ENCODE results near the gene TCTA.

The TCTA gene

GRCh38 chr3:49410066-49410845 is 2.0 kb upstream of the TCTA start:
- H3K9ac ChIP-seq (ENCODE audit: low read depth in 1 of 2, low read length in 2 of 2): peak overlapping the region; percentile 69 to 81

GRCh38 chr3:49410846-49411534 is 1.2 kb upstream of the TCTA start:
- Histone ChIP-seq H3K4me1 (ENCODE audit: control insufficient read depth in 1 of 2, insufficient read depth in 2 of 2, low read length in 2 of 2) (peaks cover 38 to 51% of the 10 kb centered on the region in 2 donors), H3K4me3 (ENCODE audit: low read depth in 1 of 2, low read length in 2 of 2) (peak overlapping the region; percentile 76 to 84), H3K9me3 (ENCODE audit: control insufficient read depth in 1 of 2, low read length in 2 of 2) (no peaks in the 10 kb centered on the region), H3K27ac (ENCODE audit: low read depth, low read length) (peak overlapping the region; percentile 98), H3K9ac (ENCODE audit: low read depth in 1 of 2, low read length in 2 of 2) (peak overlapping the region; percentile 69 to 81), H3K27me3 (ENCODE audit: control insufficient read depth in 1 of 2, insufficient read depth in 2 of 2, low read length in 2 of 2) (no peaks in the 10 kb centered on the region), H3K36me3 (ENCODE audit: control insufficient read depth in 1 of 2, insufficient read depth in 2 of 2, low read length in 2 of 2) (peaks cover 7 to 13% of the 10 kb centered on the region in 2 donors)

More at GRCh38 chr3:49410066-49410845, 2.0 kb upstream of the TCTA start:
- Histone ChIP-seq H3K27me3 (ENCODE audit: control insufficient read depth in 1 of 2, insufficient read depth in 2 of 2, low read length in 2 of 2) (no peaks in the 10 kb centered on the region), H3K9me3 (ENCODE audit: control insufficient read depth in 1 of 2, low read length in 2 of 2) (no peaks in the 10 kb centered on the region), H3K36me3 (ENCODE audit: control insufficient read depth in 1 of 2, insufficient read depth in 2 of 2, low read length in 2 of 2) (peaks cover 4 to 7% of the 10 kb centered on the region in 2 donors), H3K27ac (ENCODE audit: low read depth, low read length) (no peak overlapping the region), H3K4me3 (ENCODE audit: low read depth in 1 of 2, low read length in 2 of 2) (peak overlapping the region; percentile 76 to 84), H3K4me1 (ENCODE audit: control insufficient read depth in 1 of 2, insufficient read depth in 2 of 2, low read length in 2 of 2) (peaks cover 38 to 48% of the 10 kb centered on the region in 2 donors)

DNA sequence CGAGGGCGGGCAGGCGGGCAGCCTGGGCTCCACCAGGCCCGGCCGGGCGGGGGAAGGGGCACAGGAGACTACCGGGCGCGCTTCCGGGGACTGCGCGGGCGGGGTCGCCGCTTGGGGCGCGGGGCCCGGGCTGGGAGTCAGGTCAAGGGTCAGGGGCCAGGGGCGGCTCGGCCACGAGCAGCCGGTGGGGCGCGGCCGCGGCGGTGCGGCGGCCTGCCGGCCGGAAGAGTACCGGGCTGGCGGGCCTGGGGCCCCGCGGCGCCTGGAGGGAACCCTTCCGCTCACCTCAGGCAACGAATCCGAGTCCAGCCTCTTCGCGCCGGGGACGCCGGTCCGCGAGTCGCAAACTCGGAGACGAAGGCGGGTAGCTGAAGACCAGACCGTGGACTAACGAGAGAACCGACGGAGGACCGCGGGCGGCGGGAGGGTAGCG is 672 bp upstream of the TCTA start:
- H3K9ac ChIP-seq (ENCODE audit: low read depth in 1 of 2, low read length in 2 of 2): peak overlapping the region; percentile 69 to 81
- H3K27me3 ChIP-seq (ENCODE audit: control insufficient read depth in 1 of 2, insufficient read depth in 2 of 2, low read length in 2 of 2): no peaks in the 10 kb centered on the region
- H3K27ac ChIP-seq (ENCODE audit: low read depth, low read length): peak overlapping the region; percentile 98
- peaks cover 7 to 19% of the 10 kb centered on the region in 2 donors for H3K36me3 ChIP-seq (ENCODE audit: control insufficient read depth in 1 of 2, insufficient read depth in 2 of 2, low read length in 2 of 2)
- H3K4me3 ChIP-seq (ENCODE audit: low read depth in 1 of 2, low read length in 2 of 2): peak overlapping the region; percentile 76 to 84
- no peaks in the 10 kb centered on the region for H3K9me3 ChIP-seq (ENCODE audit: control insufficient read depth in 1 of 2, low read length in 2 of 2)
- H3K4me1 ChIP-seq (ENCODE audit: control insufficient read depth in 1 of 2, insufficient read depth in 2 of 2, low read length in 2 of 2): peaks cover 34 to 51% of the 10 kb centered on the region in 2 donors

DNA sequence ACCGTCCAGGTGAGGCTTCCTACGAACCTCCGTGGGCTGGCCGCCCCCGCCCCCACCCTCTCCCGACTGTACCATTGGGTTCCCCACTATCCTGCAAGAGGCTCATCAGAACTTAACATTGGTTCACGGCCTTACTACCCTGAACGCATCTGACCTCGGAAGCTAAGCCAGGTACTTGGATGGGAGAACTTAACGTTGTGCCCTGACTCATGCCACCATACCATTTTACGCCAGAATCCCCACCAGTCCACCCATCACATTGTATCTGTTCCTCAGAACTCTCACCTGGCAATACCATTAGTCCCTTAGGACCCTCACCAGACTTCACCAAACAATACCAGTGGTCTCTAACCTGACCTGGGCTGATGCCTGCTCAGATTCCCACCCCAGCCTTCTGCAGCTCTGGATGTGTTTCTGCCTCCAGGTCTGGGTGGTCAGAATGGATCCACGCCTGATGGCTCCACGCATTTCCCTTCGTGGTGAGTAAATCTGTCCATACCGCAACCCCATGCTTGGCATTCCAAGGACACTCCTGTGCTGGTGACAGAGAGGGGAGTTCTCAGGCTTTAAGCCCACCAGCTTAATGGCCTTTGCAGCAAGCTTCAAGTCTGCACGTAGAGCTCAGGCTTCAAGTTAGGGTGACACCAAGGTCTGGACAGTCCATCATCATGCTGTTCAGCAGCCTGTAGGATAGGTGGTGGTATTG is 562 bp downstream of the TCTA start:
- peaks cover 7 to 27% of the 10 kb centered on the region in 2 donors for H3K36me3 ChIP-seq (ENCODE audit: control insufficient read depth in 1 of 2, insufficient read depth in 2 of 2, low read length in 2 of 2)
- peaks cover 32 to 48% of the 10 kb centered on the region in 2 donors for H3K4me1 ChIP-seq (ENCODE audit: control insufficient read depth in 1 of 2, insufficient read depth in 2 of 2, low read length in 2 of 2)
- H3K27ac ChIP-seq (ENCODE audit: low read depth, low read length): peak overlapping the region; percentile 84
- no peaks in the 10 kb centered on the region for H3K27me3 ChIP-seq (ENCODE audit: control insufficient read depth in 1 of 2, insufficient read depth in 2 of 2, low read length in 2 of 2)
- H3K9ac ChIP-seq (ENCODE audit: low read depth in 1 of 2, low read length in 2 of 2): peak overlapping the region; percentile 96 to 99
- peak overlapping the region; percentile 82 to 96 for H3K4me3 ChIP-seq (ENCODE audit: low read depth in 1 of 2, low read length in 2 of 2)
- H3K9me3 ChIP-seq (ENCODE audit: control insufficient read depth in 1 of 2, low read length in 2 of 2): no peaks in the 10 kb centered on the region

GRCh38 chr3:49413338-49413734 is 1.1 kb downstream of the TCTA start:
- no peaks in the 10 kb centered on the region for H3K9me3 ChIP-seq (ENCODE audit: control insufficient read depth in 1 of 2, low read length in 2 of 2)
- H3K36me3 ChIP-seq (ENCODE audit: control insufficient read depth in 1 of 2, insufficient read depth in 2 of 2, low read length in 2 of 2): peaks cover 7 to 27% of the 10 kb centered on the region in 2 donors
- no peak overlapping the region for H3K27ac ChIP-seq (ENCODE audit: low read depth, low read length)
- peak overlapping the region; percentile 96 to 99 for H3K9ac ChIP-seq (ENCODE audit: low read depth in 1 of 2, low read length in 2 of 2)
- H3K4me1 ChIP-seq (ENCODE audit: control insufficient read depth in 1 of 2, insufficient read depth in 2 of 2, low read length in 2 of 2): peaks cover 31 to 47% of the 10 kb centered on the region in 2 donors
- peak overlapping the region; percentile 82 to 96 for H3K4me3 ChIP-seq (ENCODE audit: low read depth in 1 of 2, low read length in 2 of 2)
- H3K27me3 ChIP-seq (ENCODE audit: control insufficient read depth in 1 of 2, insufficient read depth in 2 of 2, low read length in 2 of 2): no peaks in the 10 kb centered on the region

DNA sequence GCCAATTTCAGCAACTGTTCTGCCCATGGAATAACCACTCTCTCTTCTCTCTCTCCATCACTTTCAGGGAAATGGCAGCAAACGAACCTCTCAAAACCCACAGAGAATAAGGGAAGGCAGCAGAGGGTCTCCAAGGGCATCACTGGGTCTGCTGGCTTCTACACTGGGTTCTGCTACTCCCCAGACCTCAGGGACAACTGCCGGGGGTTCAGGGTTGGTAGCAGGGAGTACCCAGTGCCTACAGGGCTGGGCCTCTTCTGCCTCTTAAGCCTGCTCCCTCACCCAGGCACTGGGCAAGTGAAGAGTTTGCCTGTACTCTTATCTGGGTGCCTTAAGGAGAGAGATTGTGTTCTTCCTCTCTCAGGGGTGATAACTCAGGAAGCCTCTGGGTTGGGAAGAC is 2.5 kb downstream of the TCTA start:
- H3K4me3 ChIP-seq (ENCODE audit: low read depth in 1 of 2, low read length in 2 of 2): no peak overlapping the region
- no peak overlapping the region for H3K27ac ChIP-seq (ENCODE audit: low read depth, low read length)
- H3K9ac ChIP-seq (ENCODE audit: low read depth in 1 of 2, low read length in 2 of 2): no peak overlapping the region
- H3K27me3 ChIP-seq (ENCODE audit: control insufficient read depth in 1 of 2, insufficient read depth in 2 of 2, low read length in 2 of 2): no peaks in the 10 kb centered on the region
- peaks cover 7 to 27% of the 10 kb centered on the region in 2 donors for H3K36me3 ChIP-seq (ENCODE audit: control insufficient read depth in 1 of 2, insufficient read depth in 2 of 2, low read length in 2 of 2)
- peaks cover 26 to 42% of the 10 kb centered on the region in 2 donors for H3K4me1 ChIP-seq (ENCODE audit: control insufficient read depth in 1 of 2, insufficient read depth in 2 of 2, low read length in 2 of 2)
- H3K9me3 ChIP-seq (ENCODE audit: control insufficient read depth in 1 of 2, low read length in 2 of 2): no peaks in the 10 kb centered on the region

DNA sequence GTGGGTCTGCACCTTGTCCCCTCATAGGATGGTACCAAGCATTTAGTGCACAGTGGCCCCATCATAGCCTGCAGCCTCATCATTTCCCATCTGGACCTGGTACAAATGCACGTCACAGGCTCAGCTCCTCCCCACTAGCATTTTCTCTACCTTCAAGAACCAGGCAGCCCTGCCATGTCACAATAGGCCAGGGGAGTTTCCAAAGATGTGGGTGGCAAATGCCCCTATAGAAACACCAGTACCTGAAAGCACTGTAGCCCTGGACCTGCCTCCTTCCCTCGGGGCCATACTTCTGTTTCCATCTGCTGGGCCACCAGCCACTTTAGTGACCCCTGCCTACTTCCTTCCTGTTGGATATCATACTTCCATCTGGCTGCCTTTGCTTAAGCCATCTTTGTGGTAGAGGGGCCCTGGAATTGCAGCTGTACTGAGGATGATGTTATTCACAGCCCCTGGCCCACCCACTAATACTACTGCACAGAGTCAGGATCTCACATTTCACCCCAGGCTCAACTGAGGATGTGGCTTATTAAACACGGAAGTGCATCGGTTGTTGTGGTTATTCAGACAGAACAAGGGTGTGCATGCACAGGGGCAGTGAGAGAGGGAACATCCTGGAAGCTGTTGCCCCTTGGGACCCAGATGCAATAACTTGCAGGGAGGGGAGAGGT is 3.8 kb downstream of the TCTA start:
- H3K4me3 ChIP-seq (ENCODE audit: low read depth in 1 of 2, low read length in 2 of 2): no peak overlapping the region
- H3K4me1 ChIP-seq (ENCODE audit: control insufficient read depth in 1 of 2, insufficient read depth in 2 of 2, low read length in 2 of 2): peaks cover 20 to 34% of the 10 kb centered on the region in 2 donors
- H3K9ac ChIP-seq (ENCODE audit: low read depth in 1 of 2, low read length in 2 of 2): no peak overlapping the region
- peaks cover 7 to 27% of the 10 kb centered on the region in 2 donors for H3K36me3 ChIP-seq (ENCODE audit: control insufficient read depth in 1 of 2, insufficient read depth in 2 of 2, low read length in 2 of 2)
- H3K27me3 ChIP-seq (ENCODE audit: control insufficient read depth in 1 of 2, insufficient read depth in 2 of 2, low read length in 2 of 2): no peaks in the 10 kb centered on the region
- H3K9me3 ChIP-seq (ENCODE audit: control insufficient read depth in 1 of 2, low read length in 2 of 2): no peaks in the 10 kb centered on the region
- H3K27ac ChIP-seq (ENCODE audit: low read depth, low read length): no peak overlapping the region

- Histone ChIP-seq H3K9me3 (ENCODE audit: control insufficient read depth in 1 of 2, low read length in 2 of 2) (no peaks in the 10 kb centered on the region), H3K27ac (ENCODE audit: low read depth, low read length) (no peak overlapping the region), H3K9ac (ENCODE audit: low read depth in 1 of 2, low read length in 2 of 2) (no peak overlapping the region), H3K36me3 (ENCODE audit: control insufficient read depth in 1 of 2, insufficient read depth in 2 of 2, low read length in 2 of 2) (peaks cover 7 to 27% of the 10 kb centered on the region in 2 donors), H3K4me1 (ENCODE audit: control insufficient read depth in 1 of 2, insufficient read depth in 2 of 2, low read length in 2 of 2) (peaks cover 28 to 40% of the 10 kb centered on the region in 2 donors), H3K27me3 (ENCODE audit: control insufficient read depth in 1 of 2, insufficient read depth in 2 of 2, low read length in 2 of 2) (no peaks in the 10 kb centered on the region), H3K4me3 (ENCODE audit: low read depth in 1 of 2, low read length in 2 of 2) (no peak overlapping the region)
These were observed 4.6 kb downstream of the TCTA start for GRCh38 chr3:49416867-49417266.

DNA sequence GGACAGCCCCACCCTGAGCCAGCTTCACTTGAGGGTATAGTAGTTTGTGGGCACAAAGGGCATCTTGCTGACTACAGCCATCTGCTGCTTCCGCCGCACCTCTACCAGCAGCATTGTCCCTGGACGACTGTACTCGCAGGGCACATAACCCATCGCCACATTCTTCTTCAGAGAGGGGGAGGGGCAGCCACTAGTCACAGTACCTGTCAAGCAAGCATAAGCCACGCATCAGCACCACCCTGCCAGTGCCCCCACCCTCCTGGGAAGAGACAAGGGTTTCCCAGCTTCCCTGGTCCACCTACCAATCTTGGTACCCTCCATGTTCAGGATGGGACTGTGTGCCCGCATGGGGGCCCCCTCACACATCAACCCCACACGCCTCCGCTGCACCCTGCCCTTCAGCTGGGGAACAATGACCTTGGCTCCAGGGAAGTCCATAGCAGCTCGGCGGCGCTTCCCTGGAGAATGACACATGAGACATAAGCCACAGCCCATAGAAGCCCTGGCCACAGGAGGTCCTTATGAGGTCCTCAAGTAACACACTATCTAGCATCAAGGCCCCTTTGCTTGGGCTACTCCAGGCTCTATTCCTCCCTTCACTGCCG is 5.4 kb downstream of the TCTA start:
- H3K36me3 ChIP-seq (ENCODE audit: control insufficient read depth in 1 of 2, insufficient read depth in 2 of 2, low read length in 2 of 2): peaks cover 7 to 27% of the 10 kb centered on the region in 2 donors
- H3K9ac ChIP-seq (ENCODE audit: low read depth in 1 of 2, low read length in 2 of 2): no peak overlapping the region
- no peaks in the 10 kb centered on the region for H3K27me3 ChIP-seq (ENCODE audit: control insufficient read depth in 1 of 2, insufficient read depth in 2 of 2, low read length in 2 of 2)
- no peak overlapping the region for H3K27ac ChIP-seq (ENCODE audit: low read depth, low read length)
- H3K9me3 ChIP-seq (ENCODE audit: control insufficient read depth in 1 of 2, low read length in 2 of 2): no peaks in the 10 kb centered on the region
- H3K4me3 ChIP-seq (ENCODE audit: low read depth in 1 of 2, low read length in 2 of 2): no peak overlapping the region
- H3K4me1 ChIP-seq (ENCODE audit: control insufficient read depth in 1 of 2, insufficient read depth in 2 of 2, low read length in 2 of 2): peaks cover 32 to 41% of the 10 kb centered on the region in 2 donors
